NCI-H2171 (cell line): ENCODE results near the gene PTPRK.
"Not testable (repeated sequence)": the region's sequence is repeated elsewhere in the genome, so short reads cannot be mapped to it uniquely, and the experiment has no call there.

Experiments used
- DNase-seq: peaks from one replicate; lab custom pipeline; 2025; lab: John Stamatoyannopoulos, UW

The PTPRK gene

GRCh38 chr6:127952831-127953230, 567.6 kb downstream of the PTPRK start:
- no peak for DNase-seq

- DNase-seq, result no peak
Measured at GRCh38 chr6:127952176-127952575, 568.2 kb downstream of the PTPRK start.

GRCh38 chr6:127951172-127951917, 569.1 kb downstream of the PTPRK start:
- DNase-seq, result no peak

GRCh38 chr6:127950566-127951145, 569.7 kb downstream of the PTPRK start:
- no peak for DNase-seq

- no peak for DNase-seq
Measured at GRCh38 chr6:127949251-127949650, 571.1 kb downstream of the PTPRK start.

GRCh38 chr6:127946388-127946787, 574.0 kb downstream of the PTPRK start:
- DNase-seq, result no peak

GRCh38 chr6:127945434-127946097, 574.8 kb downstream of the PTPRK start:
- no peak for DNase-seq

- DNase-seq, result no peak
Measured at GRCh38 chr6:127941228-127941627, 579.2 kb downstream of the PTPRK start.

GRCh38 chr6:127939442-127940066, 580.8 kb downstream of the PTPRK start:
- DNase-seq, result no peak

GRCh38 chr6:127938701-127939100, 581.7 kb downstream of the PTPRK start:
- no peak for DNase-seq

GRCh38 chr6:127937747-127938146, 582.7 kb downstream of the PTPRK start:
- DNase-seq, result no peak

- DNase-seq, result no peak
Measured at GRCh38 chr6:127937102-127937501, 583.3 kb downstream of the PTPRK start.

- no peak for DNase-seq
Measured at GRCh38 chr6:127934956-127935355, 585.4 kb downstream of the PTPRK start.

- DNase-seq, result no peak
Measured at GRCh38 chr6:127933852-127934840, 586.3 kb downstream of the PTPRK start.

- no peak for DNase-seq
Measured at GRCh38 chr6:127933137-127933536, 587.3 kb downstream of the PTPRK start.

GRCh38 chr6:127932708-127933107, 587.7 kb downstream of the PTPRK start:
- no peak for DNase-seq

GRCh38 chr6:127926441-127926840, 594.0 kb downstream of the PTPRK start:
- DNase-seq, result not testable (repeated sequence)

GRCh38 chr6:127924440-127924839, 596.0 kb downstream of the PTPRK start:
- no peak for DNase-seq

GRCh38 chr6:127924031-127924430, 596.4 kb downstream of the PTPRK start:
- no peak for DNase-seq

- DNase-seq, result no peak
Measured at GRCh38 chr6:127923135-127923534, 597.3 kb downstream of the PTPRK start.

- no peak for DNase-seq
Measured at GRCh38 chr6:127921982-127922381, 598.4 kb downstream of the PTPRK start.

GRCh38 chr6:127920804-127921203, 599.6 kb downstream of the PTPRK start:
- no peak for DNase-seq
